Esophagus (tissue), 2 donors: Measurements from ENCODE around the gene VTI1A. TPM values are rescaled to one million over a fixed set of nuclear protein-coding genes. Genes with fewer than 3 reads are reported as not detected.

ENCODE experiments used
- H3K27ac ChIP-seq, 2 donors: one replicate each; pipeline ENCODE4 v1.5.1; 2013; ENCODE audit warnings: low read depth in 2 of 2, mild to moderate bottlenecking in 2 of 2, inconsistent platforms in 1 of 2, low read length in 1 of 2, moderate library complexity in 1 of 2
- H3K27me3 ChIP-seq, 2 donors: one replicate each; pipeline ENCODE4 v1.6.1; 2013; ENCODE audit warnings: low read length in 2 of 2, control low read depth in 1 of 2, mild to moderate bottlenecking in 1 of 2; ENCODE audit not compliant: insufficient read depth in 2 of 2, control insufficient read depth in 1 of 2
- H3K36me3 ChIP-seq, 2 donors: one replicate each; pipeline ENCODE4 v1.6.1; 2013; ENCODE audit warnings: low read length in 1 of 2; ENCODE audit not compliant: control insufficient read depth in 2 of 2, insufficient read depth in 2 of 2
- H3K4me1 ChIP-seq, 2 donors: one replicate each; pipeline ENCODE4 v1.6.1; 2013; ENCODE audit warnings: low read length in 1 of 2; ENCODE audit not compliant: control insufficient read depth in 2 of 2, insufficient read depth in 2 of 2
- H3K4me3 ChIP-seq, 2 donors: one replicate each; pipeline ENCODE4 v1.5.1; 2013; ENCODE audit warnings: low read length in 2 of 2, mild to moderate bottlenecking in 2 of 2, low read depth in 1 of 2, moderate library complexity in 1 of 2
- H3K9me3 ChIP-seq, 2 donors: one replicate each; pipeline ENCODE4 v1.6.1; 2013; ENCODE audit warnings: mild to moderate bottlenecking in 2 of 2, low read depth in 1 of 2, low read length in 1 of 2, moderate library complexity in 1 of 2; ENCODE audit not compliant: control insufficient read depth in 2 of 2, insufficient read depth in 1 of 2
- WGBS, 2 donors: extraction: QIAGEN DNeasy Blood & Tissue Kit; methylation state at CpG; one replicate each; pipeline ENCODE4 v1.1.7; 2013; 5-methylcytosine and 5-hydroxymethylcytosine counted together
- polyA plus RNA-seq, 2 donors: library from polyadenylated mRNA; stranded (reverse); fragments of 200-250 nt; gene quantifications; one replicate each; pipeline ENCODE4 v1.2.3, GENCODE V29; 2013
- donor health status: healthy with polysubstance abuse.
- donor health status: Bipolar disorder and iron deficiency.

VTI1A gene
- polyA plus RNA-seq, 2 donors: 10.6 to 11.5 TPM

DNA sequence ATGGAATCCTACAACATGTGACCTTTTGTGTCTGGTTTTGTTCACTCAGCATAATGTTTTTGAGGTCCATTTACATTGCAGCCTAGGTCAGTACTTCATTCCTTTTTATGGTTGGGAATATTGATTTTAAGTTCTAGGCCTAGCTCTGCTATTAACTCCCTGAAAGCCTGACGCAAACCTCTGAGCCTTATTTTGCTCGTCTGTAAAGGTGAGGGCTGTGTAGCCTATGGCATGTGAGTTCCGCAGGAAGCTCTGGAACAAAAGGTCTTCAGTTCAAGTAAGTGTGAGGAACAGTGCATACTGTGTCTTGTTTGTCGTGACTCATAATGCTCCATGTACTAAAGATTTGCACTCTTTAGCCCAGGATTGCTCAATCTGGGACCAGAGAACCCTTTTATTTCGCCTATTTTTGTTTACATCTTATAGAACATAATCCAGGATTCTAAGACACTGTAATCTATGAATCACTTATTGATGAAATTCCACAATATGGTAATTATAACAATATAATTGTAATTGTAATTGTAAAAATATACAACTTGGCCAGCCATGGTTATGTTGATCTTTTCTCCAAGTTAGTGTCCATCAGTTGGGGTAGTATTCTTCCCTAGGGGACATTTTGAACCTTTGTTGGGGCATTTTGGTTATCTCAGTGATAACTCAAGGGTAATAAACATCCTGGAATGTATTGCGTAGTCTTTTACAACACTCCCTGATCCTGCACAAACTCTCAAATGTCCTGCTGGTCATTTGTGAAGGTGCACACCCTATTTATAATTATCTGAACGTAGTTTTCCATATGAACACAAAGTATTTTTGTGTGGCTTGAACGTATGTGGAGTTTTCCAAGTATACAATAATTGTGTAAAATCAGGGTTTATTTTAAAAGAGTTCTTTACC lies 184.7 kb downstream of the VTI1A start:
- WGBS, 2 donors: 89 to 91% methylated on average over 8 of the region's 8 CpGs
- Histone ChIP-seq H3K4me1 (no peaks in the 10 kb centered on the region), H3K27me3 (no peaks in the 10 kb centered on the region), H3K36me3 (no peaks in the 10 kb centered on the region), H3K9me3 (no peaks in the 10 kb centered on the region), H3K27ac (no peak overlapping the region), H3K4me3 (no peak overlapping the region)

DNA sequence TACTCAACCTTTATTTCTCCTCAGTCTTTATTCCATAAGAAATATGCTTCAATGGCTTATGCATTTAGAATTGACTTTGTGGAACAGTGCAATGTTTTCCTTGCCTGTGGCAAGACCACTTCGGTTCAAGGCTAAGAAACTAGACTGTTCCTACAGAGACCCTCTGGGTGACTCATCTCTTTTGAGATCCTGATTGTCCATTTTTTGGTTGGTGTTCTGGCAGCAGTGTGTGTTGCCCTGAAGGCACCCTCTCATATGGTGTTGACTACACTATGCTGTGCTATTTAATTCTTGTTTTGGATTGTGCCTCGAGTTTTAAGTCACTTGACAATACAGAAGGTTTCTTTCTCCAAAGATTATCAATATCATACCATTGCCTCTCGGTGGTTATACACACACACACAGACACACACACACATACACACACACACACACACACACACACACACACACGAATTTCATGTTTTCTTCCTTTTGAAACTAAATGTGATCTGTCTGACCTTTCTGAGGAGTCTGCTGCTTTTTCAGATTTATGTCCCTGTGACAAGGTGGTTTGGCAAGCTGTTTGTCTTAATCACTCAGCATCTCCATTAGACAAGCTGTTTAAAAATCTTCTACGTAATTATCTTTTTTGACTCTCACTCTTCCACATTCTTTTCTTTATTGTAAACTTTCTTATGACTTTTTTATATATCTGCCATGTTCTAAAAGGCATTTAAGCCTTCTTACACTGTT lies 187.2 kb downstream of the VTI1A start:
- H3K9me3 ChIP-seq: no peaks in the 10 kb centered on the region
- H3K27me3 ChIP-seq: no peaks in the 10 kb centered on the region
- H3K4me1 ChIP-seq: no peaks in the 10 kb centered on the region
- H3K4me3 ChIP-seq: no peak overlapping the region
- 57 to 64% methylated on average over 5 of the region's 5 CpGs for WGBS, 2 donors
- H3K36me3 ChIP-seq: no peaks in the 10 kb centered on the region
- no peak overlapping the region for H3K27ac ChIP-seq

DNA sequence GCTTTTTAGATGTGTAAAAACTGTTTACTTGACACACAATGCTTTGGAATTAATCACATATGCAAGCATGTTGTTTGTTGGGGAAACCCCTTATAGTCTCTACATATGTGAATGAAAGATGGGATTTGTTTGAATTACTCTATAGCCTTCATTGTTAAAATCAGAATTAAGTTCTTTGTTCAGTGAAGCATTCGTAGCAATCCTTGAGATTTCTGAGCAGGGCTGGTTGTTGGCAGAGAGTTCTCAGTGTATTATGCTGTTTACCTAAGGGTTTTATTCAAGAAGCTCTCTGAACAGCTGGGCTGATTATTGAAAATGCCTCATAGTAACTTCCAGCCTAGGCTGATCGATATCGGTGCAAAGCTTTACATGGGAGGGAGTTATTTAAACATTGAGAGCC lies 190.9 kb downstream of the VTI1A start:
- WGBS, 2 donors: 44 to 47% methylated on average over 3 of the region's 3 CpGs
- H3K9me3 ChIP-seq: no peaks in the 10 kb centered on the region

DNA sequence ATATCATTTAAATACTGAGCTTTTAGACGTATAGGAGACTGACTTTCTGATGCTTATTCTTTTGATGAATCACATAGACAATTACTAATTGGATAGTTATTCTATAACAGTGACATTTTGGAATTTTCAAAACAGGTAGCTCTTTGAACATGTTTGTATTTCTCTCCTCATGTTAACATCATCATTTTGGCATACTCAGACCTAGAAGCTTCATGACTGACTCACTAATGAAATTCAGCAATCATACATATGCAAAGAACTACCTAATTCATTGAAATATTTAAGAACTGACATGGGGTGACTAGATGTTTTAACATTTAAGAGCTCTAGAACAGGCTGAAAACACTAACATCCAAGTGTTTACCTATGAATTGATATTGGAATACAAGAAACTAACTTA lies 192.3 kb downstream of the VTI1A start:
- no peak overlapping the region for H3K27ac ChIP-seq
- H3K4me1 ChIP-seq: no peaks in the 10 kb centered on the region
- 84 to 85% methylated on average over 1 of the region's 1 CpG for WGBS, 2 donors
- H3K9me3 ChIP-seq: no peaks in the 10 kb centered on the region
- no peak overlapping the region for H3K4me3 ChIP-seq
- H3K27me3 ChIP-seq: no peaks in the 10 kb centered on the region
- H3K36me3 ChIP-seq: no peaks in the 10 kb centered on the region

More for the DNA sequence above, 190.9 kb downstream of the VTI1A start:
- Histone ChIP-seq H3K4me1 (no peaks in the 10 kb centered on the region), H3K4me3 (no peak overlapping the region), H3K27me3 (no peaks in the 10 kb centered on the region), H3K27ac (no peak overlapping the region), H3K36me3 (no peaks in the 10 kb centered on the region)

DNA sequence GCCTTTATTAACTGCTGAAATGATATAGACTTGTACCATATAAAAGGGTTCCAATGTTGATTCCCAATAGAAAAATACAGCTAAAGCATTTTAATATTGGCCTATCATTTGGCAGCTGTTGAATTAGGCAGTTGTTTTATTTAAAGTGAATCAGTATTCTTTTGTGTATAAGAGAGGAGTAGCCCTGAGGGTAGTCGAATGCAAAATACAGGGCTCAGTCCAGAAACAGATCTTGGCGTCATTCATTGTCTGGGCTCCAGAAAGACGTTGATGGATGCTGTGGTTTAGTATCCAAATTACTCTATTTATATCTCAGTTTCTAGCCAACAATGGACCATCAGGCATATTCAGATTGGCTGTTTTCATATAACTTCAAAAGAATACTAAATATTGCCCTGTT lies 193.6 kb downstream of the VTI1A start:
- Histone ChIP-seq H3K9me3 (no peaks in the 10 kb centered on the region), H3K27ac (no peak overlapping the region), H3K27me3 (no peaks in the 10 kb centered on the region), H3K4me1 (no peaks in the 10 kb centered on the region), H3K36me3 (no peaks in the 10 kb centered on the region), H3K4me3 (no peak overlapping the region)
- WGBS, 2 donors: 52 to 65% methylated on average over 3 of the region's 3 CpGs

DNA sequence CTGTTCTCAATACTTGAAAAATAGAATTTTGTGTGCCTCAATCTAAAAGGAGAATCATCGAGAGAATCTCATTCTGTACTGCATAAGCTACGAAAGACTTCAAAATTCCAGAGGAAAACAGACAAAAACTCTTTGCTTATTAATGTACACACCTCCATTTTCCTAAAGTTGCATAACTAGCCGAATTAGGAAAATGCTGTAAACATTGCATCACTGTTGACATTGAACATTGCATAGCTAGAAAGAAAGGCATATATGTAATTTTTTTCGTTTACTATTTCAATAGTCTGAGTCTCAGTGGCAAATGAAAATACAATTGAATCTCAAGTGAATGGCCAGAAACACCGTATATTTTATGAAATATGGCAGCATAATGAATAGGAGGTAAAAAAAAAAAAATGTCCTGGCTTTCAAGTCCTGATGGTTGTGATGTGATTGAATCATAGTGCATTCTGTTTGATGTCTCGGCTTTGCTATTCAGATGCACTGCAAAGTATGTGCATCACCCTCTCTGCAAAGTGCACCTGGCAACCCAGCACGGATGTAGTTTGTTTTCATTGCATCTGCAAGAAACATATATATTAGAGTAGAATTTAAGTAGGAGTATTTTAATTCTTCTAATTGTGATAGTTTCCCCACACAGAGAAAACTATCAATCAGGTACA lies 196.7 kb downstream of the VTI1A start:
- Histone ChIP-seq H3K36me3 (no peaks in the 10 kb centered on the region), H3K9me3 (no peaks in the 10 kb centered on the region)
- 83 to 87% methylated on average over 7 of the region's 7 CpGs for WGBS, 2 donors

DNA sequence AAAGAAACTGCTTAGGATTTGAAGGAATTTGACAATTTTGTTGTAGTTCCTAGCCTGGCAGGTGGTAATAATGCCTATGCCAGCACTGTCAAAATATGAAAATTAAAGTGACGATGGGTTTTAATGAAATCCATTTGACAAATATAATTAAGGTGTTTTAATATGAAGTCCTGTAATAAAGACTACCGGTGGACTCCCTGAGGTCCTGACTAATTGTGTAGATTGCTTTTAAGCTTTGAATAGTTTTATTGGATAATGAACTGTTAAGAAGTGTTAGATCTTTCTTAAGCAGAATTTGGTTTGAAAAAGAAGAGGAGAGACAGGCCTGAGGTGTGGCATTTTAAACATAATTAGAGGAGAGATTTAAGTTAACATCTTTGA lies 197.2 kb downstream of the VTI1A start:
- Histone ChIP-seq H3K36me3 (no peaks in the 10 kb centered on the region), H3K9me3 (no peaks in the 10 kb centered on the region), H3K4me1 (no peaks in the 10 kb centered on the region), H3K27me3 (no peaks in the 10 kb centered on the region), H3K4me3 (no peak overlapping the region), H3K27ac (no peak overlapping the region)
- 93 to 96% methylated on average over 2 of the region's 2 CpGs for WGBS, 2 donors

More for the DNA sequence above, 196.7 kb downstream of the VTI1A start:
- no peak overlapping the region for H3K27ac ChIP-seq
- no peaks in the 10 kb centered on the region for H3K27me3 ChIP-seq
- no peak overlapping the region for H3K4me3 ChIP-seq
- no peaks in the 10 kb centered on the region for H3K4me1 ChIP-seq

DNA sequence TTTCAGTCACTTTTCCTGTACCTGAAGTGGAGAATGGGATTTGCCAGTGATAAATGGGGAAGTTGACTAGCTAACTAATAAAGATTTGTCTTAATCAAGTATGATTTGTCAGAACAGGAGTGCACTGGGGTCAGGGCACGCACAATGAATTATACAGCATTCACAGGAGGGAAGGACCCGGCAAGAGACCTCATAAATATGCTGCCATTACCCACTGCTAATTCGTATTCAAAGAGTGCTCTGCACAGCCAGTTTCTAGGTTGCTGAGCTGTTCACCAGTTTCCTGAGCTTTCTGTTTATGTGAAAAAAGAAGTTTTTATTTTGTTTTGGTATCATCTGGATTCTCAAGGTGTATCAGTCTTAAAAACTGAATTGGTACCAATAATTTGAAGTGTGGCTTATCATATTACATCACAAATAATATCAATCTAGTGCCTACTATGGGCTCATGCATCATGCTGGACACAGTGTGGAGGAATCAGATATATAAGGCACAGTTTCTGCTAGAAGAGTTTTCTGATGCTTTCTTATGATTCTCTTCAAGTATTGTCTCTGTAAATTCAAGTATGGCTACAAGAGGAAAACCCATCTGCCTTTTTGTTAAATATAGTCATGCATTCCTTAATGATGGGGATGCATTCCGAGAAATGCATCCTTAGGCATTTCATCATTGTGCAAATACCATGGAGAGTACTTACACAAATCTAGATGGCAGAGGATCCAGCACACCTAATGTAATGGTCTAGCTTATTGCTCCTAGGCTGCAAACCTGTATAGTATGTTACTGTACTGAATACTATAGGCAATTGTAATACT lies 202.2 kb downstream of the VTI1A start:
- Histone ChIP-seq H3K9me3 (no peaks in the 10 kb centered on the region), H3K4me3 (no peak overlapping the region), H3K4me1 (no peaks in the 10 kb centered on the region), H3K36me3 (no peaks in the 10 kb centered on the region), H3K27me3 (no peaks in the 10 kb centered on the region), H3K27ac (no peak overlapping the region)
- WGBS, 2 donors: 89 to 90% methylated on average over 4 of the region's 4 CpGs

DNA sequence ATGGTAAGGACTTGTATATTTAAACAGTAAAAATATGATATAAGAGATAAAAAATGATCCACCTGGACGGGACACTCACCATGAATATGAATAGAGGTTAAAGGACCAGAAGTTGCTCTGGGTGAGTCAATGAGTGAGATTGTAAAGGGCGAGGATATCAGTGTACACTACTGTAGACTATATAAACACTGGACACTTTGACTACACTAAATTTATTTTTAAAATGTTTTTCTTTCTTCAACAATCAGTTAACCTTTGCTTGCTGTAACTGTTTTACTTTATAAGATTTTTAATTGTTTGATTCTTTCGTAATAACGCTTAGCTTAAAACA lies 202.8 kb downstream of the VTI1A start:
- Histone ChIP-seq H3K4me1 (no peaks in the 10 kb centered on the region), H3K27ac (no peak overlapping the region), H3K9me3 (no peaks in the 10 kb centered on the region), H3K4me3 (no peak overlapping the region), H3K27me3 (no peaks in the 10 kb centered on the region), H3K36me3 (no peaks in the 10 kb centered on the region)
- 94 to 98% methylated on average over 4 of the region's 4 CpGs for WGBS, 2 donors
